B cell (primary cell): ENCODE data around the gene TMEM205. TPM values are rescaled to one million over a fixed set of nuclear protein-coding genes. Genes with fewer than 3 reads are reported as not detected.

Experiments used
- ATAC-seq: fragments of 200-7000 bp; cut with Tn5 transposase; one replicate; pipeline ENCODE4 v1.10.0; 2021; ENCODE audit warnings: low read depth, mild to moderate bottlenecking, moderate number of reproducible peaks, moderate library complexity
- CTCF ChIA-PET: fragments of 350-600 bp; sonication (Branson Sonifier 250); formaldehyde crosslinking; loops from one replicate; lab custom pipeline; 2021; ENCODE audit warnings: antibody characterized with exemption, inconsistent platforms; lab: Charles Lee
- POLR2A ChIA-PET: fragments of 350-600 bp; sonication (Branson Sonifier 250); formaldehyde crosslinking; loops from one replicate; lab custom pipeline; 2021; ENCODE audit warnings: antibody characterized with exemption; lab: Charles Lee
- DNase-seq: peaks from one replicate; pipeline ENCODE4 v3.0.0; 2013
- H2AFZ ChIP-seq: 2 replicates; pipeline ENCODE4 v1.6.1; 2012; ENCODE audit warnings: mild to moderate bottlenecking, low read depth, low read length; ENCODE audit not compliant: insufficient read depth, poor library complexity, severe bottlenecking
- H3K27ac ChIP-seq, 2 donors: 1 replicate in 1 of 2; 2 replicates in 1 of 2; pipeline ENCODE4 v1.5.1; 2012 to 2013; ENCODE audit warnings: low read length in 2 of 2, mild to moderate bottlenecking in 2 of 2, moderate library complexity in 1 of 2
- H3K27me3 ChIP-seq, 4 experiments: fragments of 200-600 bp in 1 of 4; sonication (generic) in 1 of 4; replicated peaks in 1 of 4; 1 replicate in 2 of 4; 2 replicates in 2 of 4; pipeline versions ENCODE4 v1.6.1 to v1.7.0; 2013 to 2016; ENCODE audit warnings: low read length in 3 of 4, mild to moderate bottlenecking in 2 of 4, mixed read lengths in 1 of 4, moderate library complexity in 1 of 4; ENCODE audit not compliant: insufficient read depth in 4 of 4, control insufficient read depth in 3 of 4; ENCODE audit errors: control extremely low read depth in 1 of 4
- H3K36me3 ChIP-seq, 2 experiments: replicated peaks in 1 of 2; 1 replicate in 1 of 2; 2 replicates in 1 of 2; pipeline versions ENCODE4 v1.6.1 to v1.7.1; 2013; ENCODE audit warnings: low read length in 1 of 2; ENCODE audit not compliant: insufficient read depth in 2 of 2, control insufficient read depth in 1 of 2; ENCODE audit errors: control extremely low read depth in 1 of 2, extremely low read depth in 1 of 2
- H3K4me1 ChIP-seq, 2 donors: fragments of 200-600 bp in 1 of 2; sonication (generic) in 1 of 2; 1 replicate in 1 of 2; 2 replicates in 1 of 2; pipeline versions ENCODE4 v1.5.1 to v1.6.1; 2013 to 2017; ENCODE audit warnings: low read length in 2 of 2; ENCODE audit not compliant: control insufficient read depth in 2 of 2, insufficient read depth in 2 of 2
- H3K4me2 ChIP-seq: replicated peaks from 2 replicates; pipeline ENCODE3; 2012; ENCODE audit warnings: mild to moderate bottlenecking, low read depth, low read length; ENCODE audit not compliant: poor library complexity, severe bottlenecking
- H3K4me3 ChIP-seq, 5 experiments: fragments of 200-600 bp in 1 of 5; sonication (generic) in 1 of 5; 1 replicate in 3 of 5; 2 replicates in 2 of 5; pipeline versions ENCODE4 v1.5.1 to v1.7.0; 2011 to 2016; ENCODE audit warnings: low read length in 4 of 5, mild to moderate bottlenecking in 4 of 5, low read depth in 2 of 5, control low read depth in 1 of 5, moderate library complexity in 1 of 5; ENCODE audit not compliant: insufficient read depth in 1 of 5; ENCODE audit errors: control extremely low read depth in 1 of 5, extremely low read depth in 1 of 5
- H3K79me2 ChIP-seq: fragments of 200-600 bp; sonication (generic); one replicate; pipeline ENCODE4 v1.6.0; 2016; ENCODE audit warnings: low read length; ENCODE audit not compliant: control insufficient read depth, insufficient read depth
- H3K9ac ChIP-seq: fragments of 200-600 bp; sonication (generic); 2 replicates; pipeline ENCODE4 v1.6.1; 2017; ENCODE audit warnings: mild to moderate bottlenecking, low read length, moderate library complexity
- H3K9me3 ChIP-seq, 3 donors: one replicate each; pipeline versions ENCODE4 v1.6.1 to v1.7.1; 2013; ENCODE audit warnings: low read length in 2 of 3; ENCODE audit not compliant: control insufficient read depth in 2 of 3, insufficient read depth in 1 of 3; ENCODE audit errors: control extremely low read depth in 1 of 3
- H4K20me1 ChIP-seq: 2 replicates; pipeline ENCODE4 v1.6.0; 2012; ENCODE audit warnings: mild to moderate bottlenecking, low read length; ENCODE audit not compliant: insufficient read depth, control insufficient read depth, poor library complexity, severe bottlenecking
- H3K27ac Mint-ChIP-seq: one replicate; pipeline ENCODE4 v1.8.0; 2021; ENCODE audit warnings: mixed read lengths
- H3K27me3 Mint-ChIP-seq: one replicate; pipeline ENCODE4 v1.8.0; 2021; ENCODE audit warnings: mixed read lengths
- H3K4me1 Mint-ChIP-seq: one replicate; pipeline ENCODE4 v1.8.0; 2021; ENCODE audit warnings: mixed read lengths
- H3K4me3 Mint-ChIP-seq: one replicate; pipeline ENCODE4 v1.8.0; 2021; ENCODE audit warnings: mixed read lengths
- H3K9me3 Mint-ChIP-seq: one replicate; pipeline ENCODE4 v1.8.0; 2022; ENCODE audit warnings: mixed read lengths; ENCODE audit not compliant: insufficient read depth
- EZH2 ChIP-seq: IDR thresholded peaks from 2 replicates; pipeline ENCODE4 v1.6.1; 2012; ENCODE audit warnings: borderline replicate concordance, low read depth, mild to moderate bottlenecking, moderate library complexity, low read length; ENCODE audit not compliant: insufficient read depth, poor library complexity, severe bottlenecking
- WGBS: methylation state at CpG from one replicate; pipeline ENCODE4 v1.1.5; 2013; ENCODE audit warnings: missing lambda C conversion rate; ENCODE audit not compliant: insufficient coverage; 5-methylcytosine and 5-hydroxymethylcytosine counted together
- intact Hi-C: fragments of 100-400 bp; cut with micrococcal nuclease; formaldehyde crosslinking; loops from one replicate; pipeline ENCODE4 v1.10.0; 2022
- polyA plus RNA-seq: library from polyadenylated mRNA; depleted of rRNA; stranded (reverse); fragments of >200 nt; gene quantifications from 2 replicates; pipeline ENCODE4 v1.2.3, GENCODE V29; 2012
- total RNA-seq, 2 donors: library from RNA; stranded (reverse); fragments of 120-200 nt in 1 of 2; gene quantifications; 1 replicate in 1 of 2; 2 replicates in 1 of 2; pipeline versions ENCODE4 v1.2.3 to v1.2.4, GENCODE V29; 2013 to 2022
- TF ChIP-seq, protein P1 (sequence below): fragments of 200-600 bp; IDR thresholded peaks from one replicate; pipeline ENCODE4 v1.8.0; 2022; ENCODE audit warnings: antibody characterized with exemption, mild to moderate bottlenecking

Gene TMEM205
- total and polyA plus RNA-seq, 2 donors (not counting 1 experiment from before 2014, with no cell fraction given) = 48.5 to 152 TPM

DNA sequence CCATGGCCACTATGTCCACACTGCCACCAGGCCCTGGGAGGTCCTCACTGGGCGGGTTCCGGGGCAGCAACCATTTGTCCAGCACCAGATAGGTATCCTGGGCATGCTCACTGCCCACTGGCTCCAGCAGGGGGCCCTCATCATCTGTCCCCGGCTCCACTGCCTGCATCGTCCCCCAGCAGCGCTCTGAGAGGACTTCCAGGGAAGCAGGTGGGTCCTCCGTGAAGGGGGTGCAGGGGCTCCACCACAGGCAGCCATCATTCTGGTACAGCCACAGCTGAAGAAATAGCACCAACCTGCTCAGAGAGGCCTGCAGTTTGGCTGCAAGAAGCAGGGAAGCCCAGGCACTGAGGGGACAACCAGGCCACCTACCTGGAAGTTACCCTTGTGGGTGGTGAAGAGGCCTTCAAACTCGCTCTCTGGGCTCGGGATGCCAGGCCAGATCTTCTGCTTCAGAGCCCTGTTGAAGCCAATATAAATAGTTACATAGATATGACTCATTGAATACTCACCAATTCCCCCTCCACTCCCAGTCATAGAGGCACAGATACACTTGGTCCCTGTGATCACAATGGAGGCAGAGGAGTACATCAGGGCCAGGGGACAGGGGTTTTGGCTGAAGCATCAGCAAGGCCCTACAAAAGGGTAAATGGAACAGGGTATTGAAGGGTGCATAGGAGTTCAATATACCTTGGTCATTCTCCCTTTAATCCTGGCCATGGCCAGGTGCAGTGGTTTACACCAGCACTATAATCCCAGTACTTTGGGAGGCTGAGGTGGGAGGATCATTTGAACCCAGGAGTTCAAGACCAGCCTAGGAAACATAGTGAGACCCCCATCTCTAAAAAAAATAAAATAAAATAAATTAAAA, 32.5 kb upstream of the TMEM205 start:
- Histone ChIP-seq H3K27ac (no peak overlapping the region), H3K36me3 (no peaks in the 10 kb centered on the region), H2AFZ (no peak overlapping the region), H3K79me2 (peaks cover 16% of the 10 kb centered on the region), H3K27me3 (peaks cover 0 to 6% (median 2%) of the 10 kb centered on the region in 4 experiments), H3K4me3 (no peak overlapping the region), H3K9me3 (peaks cover 0 to 11% (median 0%) of the 10 kb centered on the region in 3 donors), H4K20me1 (no peaks in the 10 kb centered on the region), H3K9ac (no peak overlapping the region), H3K4me1 (peaks cover 52 to 64% of the 10 kb centered on the region in 2 donors), H3K4me2 (no peak overlapping the region)
- POLR2A ChIA-PET = no interaction called here
- Mint-ChIP-seq H3K9me3 (no peaks in the 10 kb centered on the region), H3K27me3 (no peaks in the 10 kb centered on the region), H3K27ac (no peak overlapping the region), H3K4me1 (peaks cover 39% of the 10 kb centered on the region), H3K4me3 (no peak overlapping the region)
- intact Hi-C loops = loop anchor here (10.0 kb wide), 1 partner anchor 1564 kb away; the partner anchor contains the start of gene FBXL12
- ATAC-seq = no peak
- WGBS = 67% methylated on average over 6 of the region's 8 CpGs
- TF ChIP-seq, protein P1, sequence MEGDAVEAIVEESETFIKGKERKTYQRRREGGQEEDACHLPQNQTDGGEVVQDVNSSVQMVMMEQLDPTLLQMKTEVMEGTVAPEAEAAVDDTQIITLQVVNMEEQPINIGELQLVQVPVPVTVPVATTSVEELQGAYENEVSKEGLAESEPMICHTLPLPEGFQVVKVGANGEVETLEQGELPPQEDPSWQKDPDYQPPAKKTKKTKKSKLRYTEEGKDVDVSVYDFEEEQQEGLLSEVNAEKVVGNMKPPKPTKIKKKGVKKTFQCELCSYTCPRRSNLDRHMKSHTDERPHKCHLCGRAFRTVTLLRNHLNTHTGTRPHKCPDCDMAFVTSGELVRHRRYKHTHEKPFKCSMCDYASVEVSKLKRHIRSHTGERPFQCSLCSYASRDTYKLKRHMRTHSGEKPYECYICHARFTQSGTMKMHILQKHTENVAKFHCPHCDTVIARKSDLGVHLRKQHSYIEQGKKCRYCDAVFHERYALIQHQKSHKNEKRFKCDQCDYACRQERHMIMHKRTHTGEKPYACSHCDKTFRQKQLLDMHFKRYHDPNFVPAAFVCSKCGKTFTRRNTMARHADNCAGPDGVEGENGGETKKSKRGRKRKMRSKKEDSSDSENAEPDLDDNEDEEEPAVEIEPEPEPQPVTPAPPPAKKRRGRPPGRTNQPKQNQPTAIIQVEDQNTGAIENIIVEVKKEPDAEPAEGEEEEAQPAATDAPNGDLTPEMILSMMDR = peak; percentile 30
- no peak for TF ChIP-seq EZH2
- CTCF ChIA-PET = interaction anchor here (1.3 to 4.6 kb wide), 5 partner anchors 10 to 104 kb away, joined by 4 to 41 read pairs (median 23); partner anchors contain the start of gene RGL3
- peak; percentile 44 for DNase-seq

DNA sequence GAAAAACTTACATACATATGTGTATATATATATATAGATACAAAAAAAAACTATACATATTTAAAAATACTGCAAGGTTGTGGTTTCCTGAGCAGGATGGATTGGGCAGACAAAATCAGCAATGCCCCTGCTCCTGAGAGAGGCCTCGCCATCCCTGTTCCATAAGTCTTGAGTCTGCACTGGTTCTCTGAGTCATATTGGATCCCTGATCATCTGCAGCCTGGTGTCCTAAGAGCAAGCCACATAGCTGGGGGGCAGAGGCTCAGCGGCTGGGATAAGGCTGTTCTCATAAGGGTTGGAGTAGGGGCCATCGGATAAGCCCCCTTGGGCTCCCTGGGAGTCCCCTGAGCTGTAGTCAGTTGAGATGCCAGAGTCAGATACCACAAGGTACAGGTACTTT, 31.7 kb upstream of the TMEM205 start:
- TF ChIP-seq, protein P1 = no peak
- TF ChIP-seq EZH2 = no peak
- H3K27ac Mint-ChIP-seq = peak overlapping the region; percentile 67
- H3K9ac ChIP-seq = no peak overlapping the region

More for the DNA sequence above, 31.7 kb upstream of the TMEM205 start:
- Histone ChIP-seq H3K4me2 (no peak overlapping the region), H3K4me3 (no peak overlapping the region), H3K27me3 (peaks cover 0 to 6% (median 1%) of the 10 kb centered on the region in 4 experiments), H3K4me1 (peaks cover 45 to 57% of the 10 kb centered on the region in 2 donors), H3K9me3 (peaks cover 0 to 9% (median 0%) of the 10 kb centered on the region in 3 donors), H3K79me2 (peaks cover 16% of the 10 kb centered on the region), H3K27ac (no peak overlapping the region), H2AFZ (no peak overlapping the region), H3K36me3 (no peaks in the 10 kb centered on the region), H4K20me1 (no peaks in the 10 kb centered on the region)
- POLR2A ChIA-PET = no interaction called here
- CTCF ChIA-PET = interaction anchor here (0.7 to 4.6 kb wide), 9 partner anchors 9 to 105 kb away, joined by 3 to 37 read pairs (median 4); no protein-coding TSS in a partner anchor
- peaks cover 38% of the 10 kb centered on the region for H3K4me1 Mint-ChIP-seq
- 97% methylated on average over 3 of the region's 3 CpGs for WGBS
- H3K4me3 Mint-ChIP-seq = no peak overlapping the region
- ATAC-seq (no peak), DNase-seq (no peak)
- H3K27me3 Mint-ChIP-seq = no peaks in the 10 kb centered on the region
- H3K9me3 Mint-ChIP-seq = no peaks in the 10 kb centered on the region
- intact Hi-C loops = loop anchor here (10.0 kb wide), 1 partner anchor 1563 kb away; the partner anchor contains the start of gene FBXL12
